Measurements from ENCODE around the gene SYCP2.

GRCh38 chr20:59827138-59828056 lies 106.0 kb downstream of the SYCP2 start:
- TF ChIP-seq CTCF (conservative IDR thresholded peaks at IDR 0.05; ENCODE audit: low read depth, low read length): no peak
- no peak for TF ChIP-seq EZH2 (IDR thresholded peaks at IDR 0.05; ENCODE audit: borderline replicate concordance, low read depth, low read length, poor library complexity, severe bottlenecking)

All from A673 (cell line).